GM23338 (cell line): Measurements from ENCODE around the gene VIPAS39. TPM values are rescaled to one million over a fixed set of nuclear protein-coding genes. Genes with fewer than 3 reads are reported as not detected.

Experiments
- ATAC-seq: fragments of 200-7000 bp; cut with Tn5 transposase; 3 replicates; pipeline ENCODE4 v1.9.1; 2020
- DNase-seq: peaks from one replicate; pipeline ENCODE4 v3.0.0-alpha.2; 2015; ENCODE audit warnings: low spot score
- H2AFZ ChIP-seq: fragments of 200-600 bp; sonication (generic); 2 replicates; pipeline ENCODE4 v1.8.0; 2016; ENCODE audit warnings: antibody characterized with exemption, mild to moderate bottlenecking, moderate library complexity
- H3F3A ChIP-seq: fragments of 200-600 bp; sonication (generic); replicated peaks from 2 replicates; pipeline ENCODE4 v1.8.0; 2017; ENCODE audit warnings: antibody characterized with exemption, mixed run types, low read depth
- H3K27ac ChIP-seq: fragments of 200-600 bp; sonication (generic); 2 replicates; pipeline ENCODE4 v1.6.1; 2016; ENCODE audit warnings: low read depth
- H3K27me3 ChIP-seq: fragments of 200-600 bp; sonication (generic); 2 replicates; pipeline ENCODE4 v1.8.0; 2016; ENCODE audit warnings: mild to moderate bottlenecking, mixed run types, moderate library complexity; ENCODE audit not compliant: insufficient read depth
- H3K36me3 ChIP-seq: fragments of 200-600 bp; sonication (generic); 2 replicates; pipeline ENCODE4 v1.8.0; 2016; ENCODE audit warnings: mild to moderate bottlenecking; ENCODE audit not compliant: insufficient read depth
- H3K4me1 ChIP-seq: fragments of 200-600 bp; sonication (generic); 2 replicates; pipeline ENCODE4 v1.8.0; 2016; ENCODE audit warnings: mild to moderate bottlenecking, moderate library complexity; ENCODE audit not compliant: insufficient read depth
- H3K4me2 ChIP-seq: fragments of 200-600 bp; sonication (generic); 2 replicates; pipeline ENCODE4 v1.7.1; 2017; ENCODE audit warnings: mixed run types
- H3K4me3 ChIP-seq: fragments of 200-600 bp; sonication (generic); 2 replicates; pipeline ENCODE4 v1.6.1; 2016; ENCODE audit warnings: mixed run types
- H3K79me2 ChIP-seq: fragments of 200-600 bp; sonication (generic); replicated peaks from 2 replicates; pipeline ENCODE4 v1.8.0; 2017; ENCODE audit warnings: mild to moderate bottlenecking; ENCODE audit not compliant: insufficient read depth
- H3K9me2 ChIP-seq: fragments of 200-600 bp; sonication (generic); 2 replicates; pipeline ENCODE4 v1.8.0; 2017; ENCODE audit not compliant: insufficient read depth
- H4K20me1 ChIP-seq: fragments of 200-600 bp; sonication (generic); replicated peaks from 2 replicates; pipeline ENCODE4 v1.8.0; 2017; ENCODE audit warnings: mild to moderate bottlenecking; ENCODE audit not compliant: insufficient read depth
- H3K27ac Mint-ChIP-seq: 2 replicates; pipeline ENCODE4 v1.8.0; 2020; ENCODE audit warnings: inconsistent platforms, mild to moderate bottlenecking, moderate library complexity, mixed read lengths
- H3K27me3 Mint-ChIP-seq: 3 replicates; pipeline ENCODE4 v1.8.0; 2022; ENCODE audit warnings: low read depth, mild to moderate bottlenecking, moderate library complexity, mixed read lengths, inconsistent platforms; ENCODE audit not compliant: insufficient read depth, poor library complexity
- H3K36me3 Mint-ChIP-seq: 3 replicates; pipeline ENCODE4 v1.8.0; 2021; ENCODE audit warnings: low read depth, mild to moderate bottlenecking, inconsistent platforms, moderate library complexity, mixed read lengths
- H3K4me1 Mint-ChIP-seq: 3 replicates; pipeline ENCODE4 v1.8.0; 2020; ENCODE audit warnings: mild to moderate bottlenecking, inconsistent platforms, mixed read lengths
- H3K4me3 Mint-ChIP-seq: 3 replicates; pipeline ENCODE4 v1.8.0; 2021; ENCODE audit warnings: moderate library complexity, mild to moderate bottlenecking, inconsistent platforms, mixed read lengths
- H3K9me3 Mint-ChIP-seq: 3 replicates; pipeline ENCODE4 v1.8.0; 2020; ENCODE audit warnings: moderate library complexity, mild to moderate bottlenecking, inconsistent platforms, mixed read lengths
- CREB1 ChIP-seq: fragments of 250-450 bp; sonication (Bioruptor Pico); IDR thresholded peaks from 2 replicates; pipeline ENCODE4 v1.5.0; 2020; ENCODE audit warnings: low read depth, mild to moderate bottlenecking, moderate library complexity
- CTCF ChIP-seq, 2 experiments: fragments of 200-600 bp in 1 of 2; sonication (generic) in 1 of 2; conservative IDR thresholded peaks; 2 replicates each; pipeline versions ENCODE4 v1.5.1 to v1.6.1; 2016 to 2017; ENCODE audit warnings: antibody characterized with exemption in 2 of 2, low read depth in 2 of 2, mild to moderate bottlenecking in 2 of 2, moderate library complexity in 1 of 2
- ETS1 ChIP-seq: IDR thresholded peaks from 2 replicates; pipeline ENCODE4 v1.6.1; 2016; ENCODE audit warnings: antibody characterized with exemption
- JUNB ChIP-seq: IDR thresholded peaks from one replicate; pipeline ENCODE4 v1.6.1; 2016; ENCODE audit warnings: antibody characterized with exemption; ENCODE audit not compliant: unreplicated experiment
- NANOG ChIP-seq: IDR thresholded peaks from 2 replicates; pipeline ENCODE4 v1.6.1; 2016; ENCODE audit warnings: antibody characterized with exemption, borderline replicate concordance
- POLR2AphosphoS5 ChIP-seq: IDR thresholded peaks from 2 replicates; pipeline ENCODE4 v1.6.1; 2016; ENCODE audit warnings: antibody characterized with exemption, low read depth
- STAT1 ChIP-seq: IDR thresholded peaks from one replicate; pipeline ENCODE4 v1.6.1; 2016; ENCODE audit warnings: antibody characterized with exemption; ENCODE audit not compliant: unreplicated experiment
- ZNF114 ChIP-seq: fragments of 250-450 bp; sonication (Bioruptor Pico); IDR thresholded peaks from 2 replicates; pipeline ENCODE4 v1.5.0; 2020; ENCODE audit warnings: mild to moderate bottlenecking, moderate library complexity
- ZNF331 ChIP-seq: fragments of 250-450 bp; sonication (Bioruptor Pico); IDR thresholded peaks from 2 replicates; pipeline ENCODE4 v1.5.0; 2020; ENCODE audit warnings: low read depth, mild to moderate bottlenecking, moderate library complexity
- long read RNA-seq: library from polyadenylated mRNA; unstranded; transcript quantifications from one replicate; pipeline ENCODE4 v2.0.0, GENCODE V29; 2020; ENCODE audit not compliant: unreplicated experiment
- polyA plus RNA-seq: library from polyadenylated mRNA; unstranded; fragments of >200 nt; fragmentation: Nextera tagmentation; extraction: Ambion mirVana; gene quantifications from 2 replicates; pipeline ENCODE4 v1.2.1, GENCODE V29; 2016
- total RNA-seq: library from RNA; depleted of rRNA; stranded (reverse); fragments of >200 nt; shearing (Covaris generic); gene quantifications from 2 replicates; pipeline ENCODE4 v1.2.3, GENCODE V29; 2014; rRNA removed

Gene VIPAS39
- 21.8 and 27.1 TPM in 2 replicates for total RNA-seq
- polyA plus RNA-seq, result 7.8 and 9.4 TPM in 2 replicates
- long read RNA-seq, partial matches to known transcripts, result 2 of 9 reads
- long read RNA-seq, other reads (novel, unspliced or antisense), result 5 of 9 reads

- H3K79me2 ChIP-seq, result peaks cover 49% of the 10 kb centered on the region
- H3K9me3 Mint-ChIP-seq, result no peaks in the 10 kb centered on the region; the same call in 2 of the 3 replicates
- peaks cover 24% of the 10 kb centered on the region for H4K20me1 ChIP-seq
These were observed at the start of gene VIPAS39, which contains the start of gene AHSA1 for GRCh38 chr14:77457522-77458248. VIPAS39 (minus strand) TSS chr14:77457601; CDS start chr14:77454102, 3,499 bp downstream. AHSA1 (plus strand) TSS chr14:77458093; CDS start chr14:77458190, 97 bp downstream.

GRCh38 chr14:77505031-77505430 is 47.6 kb upstream of the VIPAS39 start:
- Histone ChIP-seq H3F3A (no peaks in the 10 kb centered on the region), H3K4me2 (no peak overlapping the region), H3K36me3 (no peaks in the 10 kb centered on the region), H3K9me2 (no peaks in the 10 kb centered on the region), H2AFZ (no peak overlapping the region), H3K79me2 (no peaks in the 10 kb centered on the region), H3K4me1 (no peaks in the 10 kb centered on the region), H3K4me3 (no peak overlapping the region), H3K27ac (no peak overlapping the region), H4K20me1 (no peaks in the 10 kb centered on the region), H3K27me3 (peaks cover 13% of the 10 kb centered on the region)
- DNase-seq, result no peak
- no peak for ATAC-seq
- no peak overlapping the region for H3K27ac Mint-ChIP-seq
- peaks cover under 1% of the 10 kb centered on the region; the same call in 2 of the 3 replicates for H3K4me1 Mint-ChIP-seq
- no peak overlapping the region for H3K4me3 Mint-ChIP-seq
- H3K36me3 Mint-ChIP-seq, result peaks cover 4% of the 10 kb centered on the region; the same call in 1 of the 3 replicates
- peaks cover 11% of the 10 kb centered on the region; the same call in 2 of the 3 replicates for H3K9me3 Mint-ChIP-seq
- H3K27me3 Mint-ChIP-seq, result peaks cover 15% of the 10 kb centered on the region
- TF ChIP-seq CREB1 (no peak), CTCF (conservative IDR thresholded peaks at IDR 0.05; ENCODE audit: low read depth in 2 of 2) (no peak), ETS1 (no peak), ZNF331 (CRISPR knock-in tag) (no peak), ZNF114 (CRISPR knock-in tag) (no peak), STAT1 (no peak)

More at GRCh38 chr14:77457522-77458248, at the start of gene VIPAS39, which contains the start of gene AHSA1:
- DNase-seq (peak; percentile 100), ATAC-seq (peak; percentile 92)
- Histone ChIP-seq H3K27me3 (no peaks in the 10 kb centered on the region), H3K4me3 (peak within 1 kb of the TSS; percentile 80), H3K9me2 (no peaks in the 10 kb centered on the region), H3K4me1 (peaks cover 5% of the 10 kb centered on the region), H2AFZ (peak within 1 kb of the TSS; percentile 90), H3K36me3 (peaks cover 32% of the 10 kb centered on the region), H3K4me2 (peak within 1 kb of the TSS; percentile 90), H3K27ac (peak within 1 kb of the TSS; percentile 91), H3F3A (no peaks in the 10 kb centered on the region)
- Mint-ChIP-seq H3K27ac (peak within 1 kb of the TSS; percentile 100), H3K36me3 (peaks cover 38% of the 10 kb centered on the region), H3K27me3 (peaks cover 12% of the 10 kb centered on the region), H3K4me1 (peaks cover 18% of the 10 kb centered on the region), H3K4me3 (peak within 1 kb of the TSS; percentile 99)
- TF ChIP-seq JUNB (no peak), POLR2AphosphoS5 (peak; percentile 94), NANOG (peak; percentile 14; the same call in 1 of the 2 replicates), ETS1 (peak; percentile 99), STAT1 (no peak), CREB1 (peak; percentile 88)
